GM19099 (cell line): ENCODE measurements around the gene PRDM1.

Experiments used
- POLR2A ChIP-seq: IDR thresholded peaks from 3 replicates; pipeline ENCODE4 v1.6.1; 2011; ENCODE audit warnings: low read depth; ENCODE audit not compliant: insufficient read length; ENCODE audit errors: extremely low read depth

Gene PRDM1

GRCh38 chr6:106132153-106132698 is 46.1 kb downstream of the PRDM1 start:
- TF ChIP-seq POLR2A = no peak

- TF ChIP-seq POLR2A = no peak
These were observed 46.9 kb downstream of the PRDM1 start for GRCh38 chr6:106133040-106133439.

GRCh38 chr6:106134087-106134770 is 48.1 kb downstream of the PRDM1 start:
- no peak for TF ChIP-seq POLR2A

GRCh38 chr6:106134906-106135634 is 48.9 kb downstream of the PRDM1 start:
- TF ChIP-seq POLR2A = no peak

- TF ChIP-seq POLR2A = no peak
These were observed 49.9 kb downstream of the PRDM1 start for GRCh38 chr6:106135911-106136571.

GRCh38 chr6:106136845-106137244 is 50.7 kb downstream of the PRDM1 start:
- no peak for TF ChIP-seq POLR2A

GRCh38 chr6:106138151-106138550 is 52.0 kb downstream of the PRDM1 start:
- TF ChIP-seq POLR2A = no peak

- peak; percentile 60 for TF ChIP-seq POLR2A
These were observed 55.5 kb downstream of the PRDM1 start for GRCh38 chr6:106141441-106142237.

- TF ChIP-seq POLR2A = no peak
These were observed 56.8 kb downstream of the PRDM1 start for GRCh38 chr6:106142876-106143431.

- no peak for TF ChIP-seq POLR2A
These were observed 57.5 kb downstream of the PRDM1 start for GRCh38 chr6:106143665-106144064.

GRCh38 chr6:106145144-106145543 is 59.0 kb downstream of the PRDM1 start:
- no peak for TF ChIP-seq POLR2A

GRCh38 chr6:106145741-106146227 is 59.6 kb downstream of the PRDM1 start:
- TF ChIP-seq POLR2A = no peak

- TF ChIP-seq POLR2A = no peak
These were observed 60.8 kb downstream of the PRDM1 start for GRCh38 chr6:106146852-106147351.

GRCh38 chr6:106147476-106147875 is 61.3 kb downstream of the PRDM1 start:
- TF ChIP-seq POLR2A = no peak
